ENCODE measurements around the gene INO80E.
"Not testable (repeated sequence)": the region's sequence is repeated elsewhere in the genome, so short reads cannot be mapped to it uniquely, and the experiment has no call there.

The INO80E gene, protein sequence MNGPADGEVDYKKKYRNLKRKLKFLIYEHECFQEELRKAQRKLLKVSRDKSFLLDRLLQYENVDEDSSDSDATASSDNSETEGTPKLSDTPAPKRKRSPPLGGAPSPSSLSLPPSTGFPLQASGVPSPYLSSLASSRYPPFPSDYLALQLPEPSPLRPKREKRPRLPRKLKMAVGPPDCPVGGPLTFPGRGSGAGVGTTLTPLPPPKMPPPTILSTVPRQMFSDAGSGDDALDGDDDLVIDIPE

DNA sequence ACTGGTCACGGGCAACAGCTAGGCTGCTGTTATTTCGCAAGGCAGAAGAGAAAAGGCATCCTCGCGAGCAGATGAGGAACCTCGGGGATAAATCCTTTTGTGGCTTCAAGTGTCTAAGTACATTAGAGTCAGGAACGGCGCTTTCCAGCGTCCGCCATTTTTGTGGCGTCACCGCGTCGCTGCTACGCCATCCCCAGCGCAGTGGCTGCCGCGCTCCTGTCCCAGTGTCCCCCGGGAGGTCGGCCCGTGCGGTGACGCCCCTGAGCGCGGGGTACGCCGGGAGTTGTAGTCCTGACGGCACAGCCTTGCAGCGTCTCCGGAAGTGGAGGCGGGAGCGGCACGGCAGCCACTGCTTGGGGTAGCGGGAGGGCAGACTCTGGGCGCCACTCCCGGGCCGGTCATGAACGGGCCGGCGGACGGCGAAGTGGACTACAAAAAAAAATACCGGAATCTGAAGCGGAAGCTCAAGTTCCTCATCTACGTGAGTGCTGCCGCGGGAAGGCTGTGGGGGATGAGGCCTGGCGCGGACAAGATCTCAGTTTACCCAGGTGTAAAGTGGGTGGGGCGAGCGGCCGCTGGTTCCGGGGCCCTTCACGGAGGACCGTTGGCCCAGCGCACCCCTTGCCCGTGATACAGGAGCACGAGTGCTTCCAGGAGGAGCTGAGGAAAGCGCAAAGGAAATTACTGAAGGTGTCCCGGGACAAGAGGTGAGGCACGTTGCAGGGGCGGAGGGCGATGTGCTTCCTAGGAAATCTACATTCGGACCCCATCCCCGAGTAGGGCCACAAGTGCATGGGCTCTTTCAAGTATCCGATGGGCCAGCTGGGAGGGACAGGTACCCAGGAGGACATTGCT lies at the start of gene INO80E:
INO80E (plus strand) TSS at position 331 of the 855 bp plus-strand sequence; CDS start at position 401, 70 bp downstream.
- DNase-seq = peak; percentile 100

DNA sequence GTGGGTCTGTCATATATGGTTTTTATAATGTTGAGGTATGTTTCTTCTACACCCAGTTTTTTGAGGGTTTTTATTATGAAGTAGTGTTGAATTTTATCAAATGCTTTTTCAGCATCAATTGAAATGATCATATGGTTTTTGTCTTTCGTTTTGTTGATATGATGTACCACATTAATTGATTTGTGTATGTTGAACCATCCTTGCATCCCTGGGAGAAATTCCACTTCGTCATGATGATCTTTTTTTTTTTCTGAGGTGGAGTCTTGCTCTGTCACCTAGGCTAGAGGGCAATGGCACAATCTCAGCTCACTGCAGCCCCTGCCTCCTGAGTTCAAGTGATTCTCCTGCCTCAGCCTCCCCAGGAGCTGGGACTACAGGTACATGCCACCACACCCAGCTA lies 48.1 kb upstream of the INO80E start:
- DNase-seq = no peak

DNA sequence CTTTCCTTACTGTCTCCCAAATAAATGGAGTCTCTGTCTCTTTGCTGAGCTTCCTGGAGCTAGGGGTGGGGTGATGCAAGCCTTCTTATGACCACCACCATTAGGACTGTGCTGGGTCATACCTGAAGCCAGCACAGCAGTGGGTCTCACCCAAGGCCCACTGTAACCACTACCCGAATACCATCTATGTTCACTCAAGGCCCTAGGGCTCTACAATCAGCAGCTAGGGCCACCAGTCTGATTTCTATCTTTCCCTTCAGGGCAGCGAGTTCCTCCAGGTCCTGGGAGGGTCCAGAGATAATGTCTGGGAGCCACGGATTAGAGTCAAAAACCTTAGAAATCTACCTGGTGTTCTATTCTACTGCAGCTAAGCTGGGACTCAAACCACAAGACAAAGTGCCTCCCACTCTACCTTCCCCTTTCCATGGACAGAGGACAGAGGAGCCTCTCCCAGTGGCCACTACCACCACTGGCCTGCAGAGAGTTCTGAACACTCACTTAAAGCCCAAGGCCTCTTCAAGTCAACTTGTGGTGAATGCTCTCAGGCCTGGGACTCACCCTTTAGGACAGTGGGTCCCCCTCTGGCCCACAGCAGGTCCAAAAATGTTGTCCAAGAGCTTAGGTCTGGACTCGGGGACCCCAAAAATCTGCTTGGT lies 45.1 kb upstream of the INO80E start:
- no peak for DNase-seq

DNA sequence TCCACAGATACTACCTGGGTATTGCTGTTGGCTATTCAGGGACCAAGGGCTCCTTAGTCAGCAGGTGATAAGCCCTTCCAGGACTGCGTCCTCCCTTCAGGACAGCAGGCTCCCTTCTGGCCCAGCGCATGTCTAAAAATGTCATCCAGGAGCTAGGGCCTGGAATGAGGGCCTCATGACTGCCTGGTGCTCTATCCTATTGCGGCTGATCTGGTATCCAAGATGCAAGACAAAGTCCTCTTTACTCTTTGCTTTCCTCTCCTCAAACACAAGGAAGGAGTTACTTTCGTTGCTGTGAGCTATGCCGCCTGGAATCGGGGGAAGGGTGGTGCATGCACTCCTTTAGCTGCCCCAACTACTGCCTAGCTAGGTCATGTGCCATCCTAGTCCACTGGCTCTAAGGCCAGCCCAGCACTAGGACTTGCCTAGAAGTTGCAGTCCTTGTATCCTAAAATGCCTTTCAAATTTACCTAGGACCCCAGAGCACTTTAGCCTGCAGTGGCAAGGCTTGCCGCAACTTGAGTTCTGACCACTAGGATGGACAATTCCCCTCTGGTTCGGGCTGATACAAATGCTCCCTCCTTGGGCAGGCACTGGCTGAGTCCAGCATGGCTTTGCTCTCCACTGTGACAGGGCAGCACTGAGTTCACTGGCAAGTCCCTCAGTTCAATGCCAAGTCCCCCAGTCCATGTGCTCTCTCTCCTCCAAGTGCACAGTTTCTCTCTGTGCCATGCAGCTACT lies 44.2 kb upstream of the INO80E start:
- DNase-seq = no peak

DNA sequence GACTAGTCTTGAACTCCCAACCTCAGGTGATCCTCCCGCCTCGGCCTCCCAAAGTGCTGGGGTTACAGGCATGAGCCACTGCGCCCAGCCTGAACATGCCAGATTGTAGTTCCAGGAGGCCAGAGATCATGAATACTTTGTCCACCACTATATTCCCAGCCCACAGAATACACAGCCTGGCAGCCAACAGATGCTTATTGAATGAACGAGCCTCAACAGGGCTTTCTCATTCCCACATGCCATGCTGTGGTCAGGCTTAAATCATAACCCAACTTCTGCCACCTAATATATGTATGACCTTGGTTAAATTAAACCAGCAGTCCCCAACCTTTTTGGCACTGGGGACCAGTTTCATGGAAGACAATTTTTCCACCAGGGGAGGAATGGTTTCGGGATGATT lies 37.3 kb upstream of the INO80E start:
- no peak for DNase-seq

DNA sequence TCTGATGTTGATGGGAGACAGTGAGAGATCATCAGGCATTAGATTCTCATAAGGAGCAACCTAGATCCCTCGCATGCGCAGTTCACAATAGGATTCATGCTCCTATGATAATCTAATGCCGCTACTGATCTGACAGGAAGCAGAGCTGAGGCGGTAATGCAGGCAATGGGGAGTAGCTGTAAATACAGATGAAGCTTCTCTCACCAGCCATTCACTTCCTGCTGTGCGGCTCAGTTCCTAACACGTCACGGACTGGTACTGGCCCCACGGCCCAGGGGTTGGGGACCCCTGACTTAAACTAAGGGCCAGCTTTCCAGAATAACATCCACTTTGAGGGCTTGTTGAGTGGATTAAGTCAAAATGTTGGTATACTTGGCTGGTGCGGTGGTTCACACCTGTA lies 36.7 kb upstream of the INO80E start:
- no peak for DNase-seq

DNA sequence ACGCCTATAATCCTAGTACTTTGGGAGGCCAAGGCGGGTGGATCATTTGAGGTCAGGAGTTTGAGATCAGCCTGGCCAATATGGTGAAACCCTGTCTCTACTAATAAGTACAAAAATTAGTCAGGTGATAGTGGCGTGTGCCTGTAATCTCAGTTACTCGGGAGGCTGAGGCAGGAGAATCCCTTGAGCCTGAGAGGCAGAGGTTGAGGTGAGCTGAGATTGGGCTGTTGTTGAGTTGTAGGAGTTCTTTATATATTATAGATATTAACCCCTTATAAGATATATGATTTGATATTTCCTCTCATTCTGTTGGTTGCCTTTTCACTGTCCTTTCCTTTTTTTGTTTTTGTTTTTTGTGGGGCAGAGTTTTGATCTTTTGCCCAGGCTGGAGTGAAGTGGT lies 36.2 kb upstream of the INO80E start:
- DNase-seq = not testable (repeated sequence)

DNA sequence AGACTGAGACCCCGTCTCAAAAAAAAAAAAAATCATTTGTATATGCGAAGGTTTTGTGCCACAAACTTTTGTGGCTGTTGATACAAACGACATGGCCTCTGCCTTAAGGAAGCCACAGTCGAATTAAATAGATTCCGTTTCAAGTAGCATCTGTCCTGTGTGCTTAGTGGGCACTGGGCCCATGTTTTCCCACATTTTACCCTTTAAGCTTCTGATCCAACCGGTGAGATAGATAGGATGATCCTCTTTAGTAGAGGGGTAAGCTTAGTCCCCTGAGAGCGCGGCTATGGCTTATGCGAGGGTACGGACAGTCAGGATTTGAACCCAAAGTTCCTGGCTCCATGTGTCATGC lies 34.9 kb upstream of the INO80E start:
- no peak for DNase-seq

DNA sequence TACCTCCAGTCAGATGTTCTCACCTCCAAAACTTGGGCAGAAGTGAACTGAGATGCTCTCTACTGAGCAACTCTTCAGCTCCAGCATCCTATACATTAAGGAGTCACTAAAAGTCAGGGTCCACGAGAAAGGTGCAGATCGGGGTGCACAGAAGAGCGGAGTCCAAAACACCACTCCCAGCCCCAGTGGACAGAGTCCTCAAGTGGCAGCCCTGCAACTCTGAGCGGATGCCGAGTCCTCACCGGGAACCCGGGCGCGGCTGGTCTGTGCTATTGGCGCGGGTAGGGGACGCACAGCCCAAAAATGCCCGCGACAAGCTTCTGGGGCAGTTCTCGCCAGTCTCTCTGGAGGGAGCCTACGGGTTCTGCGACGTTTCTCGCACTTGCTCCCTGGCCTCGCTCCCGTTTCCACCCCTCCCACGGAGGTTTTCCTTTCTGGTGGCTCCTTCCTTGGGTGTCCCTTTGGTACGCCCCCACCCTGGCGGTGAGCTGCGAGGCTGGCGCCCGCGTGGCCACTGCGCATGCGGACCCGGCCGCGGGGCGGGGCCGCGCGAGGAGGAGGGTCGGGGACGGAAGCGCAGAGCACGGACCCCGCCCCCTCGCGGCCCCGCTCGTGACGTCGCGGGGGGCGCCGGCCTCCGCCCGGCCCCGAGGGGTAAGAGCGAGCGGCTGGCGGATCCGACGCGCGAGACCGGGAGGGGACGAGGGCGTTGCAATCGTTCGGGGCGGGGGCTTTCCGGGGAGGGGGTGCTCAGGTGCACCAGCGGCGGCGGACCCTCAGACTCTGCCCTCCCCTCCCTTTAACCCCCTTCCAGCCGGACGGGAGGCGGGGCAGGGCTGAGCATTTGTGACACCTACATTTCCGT lies 34.3 kb upstream of the INO80E start, which contains the start of gene TMEM219:
TMEM219 (plus strand) TSS at position 601 of the 865 bp plus-strand sequence. CDS start 1,065 bp downstream, outside the sequence.
- peak; percentile 95 for DNase-seq

DNA sequence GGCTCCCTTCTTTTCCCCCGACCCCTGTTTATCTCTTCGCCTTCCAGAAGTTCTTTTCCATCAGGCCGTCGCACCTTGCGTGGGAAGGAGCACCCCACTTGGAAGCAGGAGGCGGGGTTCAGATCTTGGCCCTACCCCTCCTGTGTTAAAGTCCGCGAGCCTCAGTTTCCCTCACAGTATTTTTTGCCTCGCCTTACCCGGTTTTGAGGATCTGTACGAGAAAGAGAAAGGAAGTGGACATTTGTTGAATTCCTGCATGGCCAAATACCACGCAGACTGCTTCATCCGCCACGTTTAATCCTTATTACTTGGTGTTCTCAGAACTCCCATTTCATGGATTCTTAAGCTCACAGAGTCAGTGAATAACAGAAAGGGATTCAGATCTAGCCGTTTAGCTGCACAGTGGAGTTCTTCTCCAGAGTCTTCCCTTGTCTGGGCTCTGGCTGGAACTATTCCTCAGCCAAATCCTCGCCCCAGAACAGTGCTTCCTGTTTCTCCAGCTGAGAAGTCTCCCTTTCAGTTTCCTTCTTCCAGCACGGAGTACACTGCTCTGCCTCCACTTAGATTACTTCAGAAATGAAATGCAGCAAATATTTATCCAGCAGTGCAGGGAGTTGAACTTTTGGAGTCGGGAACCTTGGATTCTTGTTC lies 33.6 kb upstream of the INO80E start:
- no peak for DNase-seq

DNA sequence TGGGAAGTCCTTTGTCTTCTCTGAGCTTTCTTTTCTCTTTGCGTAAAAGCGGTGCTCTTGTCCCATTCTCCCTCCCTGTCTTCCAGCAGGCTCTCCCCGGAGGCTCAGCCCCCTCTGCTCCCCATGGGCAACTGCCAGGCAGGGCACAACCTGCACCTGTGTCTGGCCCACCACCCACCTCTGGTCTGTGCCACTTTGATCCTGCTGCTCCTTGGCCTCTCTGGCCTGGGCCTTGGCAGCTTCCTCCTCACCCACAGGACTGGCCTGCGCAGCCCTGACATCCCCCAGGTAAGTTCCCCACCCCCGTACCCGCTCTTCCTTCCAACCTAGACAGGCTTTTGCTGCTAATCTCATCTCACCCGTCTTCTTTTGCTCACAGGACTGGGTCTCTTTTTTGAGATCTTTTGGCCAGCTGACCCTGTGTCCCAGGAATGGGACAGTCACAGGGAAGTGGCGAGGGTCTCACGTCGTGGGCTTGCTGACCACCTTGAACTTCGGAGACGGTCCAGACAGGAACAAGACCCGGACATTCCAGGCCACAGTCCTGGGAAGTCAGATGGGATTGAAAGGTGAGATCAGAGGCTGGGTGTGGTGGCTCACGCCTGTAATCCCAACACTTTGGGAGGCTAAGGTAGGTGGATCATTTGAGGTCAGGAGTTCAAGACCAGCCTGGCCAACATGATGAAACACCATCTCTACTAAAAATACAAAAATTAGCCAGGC lies 32.9 kb upstream of the INO80E start:
- DNase-seq = no peak

DNA sequence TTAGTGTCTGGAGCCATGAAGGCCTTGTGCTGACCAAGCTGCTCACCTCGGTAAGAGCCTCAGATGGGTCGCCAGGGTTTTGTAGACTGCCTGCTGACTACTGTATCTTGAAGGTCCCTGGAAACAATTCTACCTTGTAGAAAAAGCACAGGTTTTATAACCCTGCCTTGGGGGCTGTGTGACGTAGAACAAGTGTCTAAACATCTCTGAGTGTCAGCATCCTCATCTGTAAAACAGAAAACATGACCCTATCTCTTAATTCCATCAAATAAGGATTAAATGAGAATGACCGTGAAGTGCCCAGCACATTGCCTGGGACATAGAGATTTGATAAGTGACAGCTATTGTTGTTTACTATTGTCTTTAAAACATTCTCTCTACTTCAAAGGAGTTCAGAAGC lies 27.8 kb upstream of the INO80E start:
- DNase-seq = no peak

DNA sequence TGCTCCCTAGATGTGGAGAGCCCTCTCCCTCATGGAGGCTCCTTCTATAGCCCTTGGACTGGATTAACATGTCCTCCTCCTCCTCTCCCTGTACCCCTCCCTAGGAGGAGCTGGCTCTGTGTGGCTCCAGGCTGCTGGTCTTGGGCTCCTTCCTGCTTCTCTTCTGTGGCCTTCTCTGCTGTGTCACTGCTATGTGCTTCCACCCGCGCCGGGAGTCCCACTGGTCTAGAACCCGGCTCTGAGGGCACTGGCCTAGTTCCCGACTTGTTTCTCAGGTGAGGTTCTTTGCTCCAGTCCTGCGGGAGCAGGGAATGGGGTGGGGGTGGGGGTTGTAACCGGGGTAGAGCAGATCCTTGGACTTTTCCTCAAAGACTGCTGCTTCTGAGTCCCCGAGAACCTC lies 24.7 kb upstream of the INO80E start:
- DNase-seq = no peak

DNA sequence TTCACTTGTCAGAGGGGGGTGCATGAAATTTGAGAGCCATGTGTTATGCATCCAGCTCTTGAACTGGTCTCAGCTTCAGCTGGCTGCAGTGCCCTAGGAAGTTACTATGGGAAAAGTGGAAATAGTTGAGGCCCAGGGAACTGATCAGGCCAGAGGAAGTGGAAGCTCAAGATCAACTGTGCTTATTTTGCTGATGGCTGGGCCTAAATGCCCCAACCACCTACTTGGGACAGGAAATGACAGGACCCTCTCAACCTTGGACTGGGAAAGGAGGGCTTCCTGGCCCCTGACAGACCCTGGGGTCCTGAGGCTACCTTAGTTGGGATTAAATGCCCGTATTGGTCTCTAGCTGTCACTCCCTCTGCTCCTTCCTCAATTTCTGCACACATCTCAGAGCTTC lies 23.5 kb upstream of the INO80E start:
- DNase-seq = no peak

DNA sequence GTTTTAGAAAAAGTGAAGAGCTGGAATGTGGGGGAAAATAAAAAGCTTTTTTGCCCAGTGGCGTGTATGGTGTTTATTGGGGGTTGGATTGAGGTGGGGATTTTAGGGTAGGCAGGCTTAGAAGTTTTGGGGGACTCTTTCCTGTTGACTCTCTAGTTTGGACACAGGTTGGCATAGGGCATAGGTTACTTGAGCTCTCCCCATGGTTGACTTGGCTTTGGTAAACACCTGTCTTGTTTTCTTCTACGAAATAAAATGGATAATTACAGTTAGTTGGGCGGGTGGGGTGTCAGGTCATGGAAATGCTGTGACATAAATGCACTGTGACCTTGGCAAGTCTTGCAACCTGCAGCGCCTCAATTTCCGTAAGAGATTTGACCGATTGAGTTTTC lies 23.1 kb upstream of the INO80E start:
- no peak for DNase-seq

DNA sequence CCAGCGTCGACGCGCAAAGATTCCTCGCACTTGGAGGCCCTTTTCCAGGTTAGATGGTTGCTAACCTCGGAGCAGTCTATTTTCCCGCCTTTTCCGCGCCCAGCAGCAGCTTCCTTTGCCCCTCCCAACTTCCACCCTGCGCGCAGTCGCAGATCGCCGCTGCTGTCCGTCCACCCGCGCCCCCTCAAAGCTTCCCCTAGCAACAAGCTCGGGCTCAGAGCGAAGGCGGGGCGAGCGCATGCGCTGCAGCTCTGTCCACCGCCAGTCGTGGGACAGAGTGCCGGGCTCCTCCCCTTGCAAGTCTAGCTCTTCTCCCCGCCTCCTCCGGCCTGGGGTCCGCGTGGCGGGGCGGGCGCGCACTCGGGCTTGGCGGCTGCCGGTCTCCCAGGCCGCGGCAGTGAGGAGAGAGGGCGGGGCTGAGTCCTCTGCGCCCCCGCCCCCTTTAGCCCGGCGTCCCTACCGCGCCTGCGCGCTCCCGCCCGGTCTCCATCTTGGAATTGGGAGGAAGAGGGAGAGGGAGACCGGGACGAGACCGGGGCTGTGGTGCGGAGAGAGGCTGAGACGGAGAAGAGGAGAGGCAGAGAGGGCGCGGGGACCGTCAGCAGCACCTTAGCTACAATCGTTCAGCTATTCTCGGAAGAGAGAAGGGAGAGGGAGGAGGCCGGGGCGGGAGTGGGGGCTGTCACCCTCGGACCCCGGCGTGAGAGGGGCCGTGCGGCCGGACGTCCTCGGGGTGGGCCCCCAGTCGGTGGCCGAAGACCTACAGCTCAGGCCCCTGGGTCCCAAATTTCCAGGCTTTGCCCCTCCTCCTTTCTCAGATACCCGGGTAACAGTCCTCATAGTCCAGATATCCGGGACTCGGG lies 22.4 kb upstream of the INO80E start, which contains the start of gene TAOK2:
TAOK2 (plus strand) TSS at position 485 of the 863 bp plus-strand sequence. CDS start 3,905 bp downstream, outside the sequence.
- DNase-seq = peak; percentile 99

DNA sequence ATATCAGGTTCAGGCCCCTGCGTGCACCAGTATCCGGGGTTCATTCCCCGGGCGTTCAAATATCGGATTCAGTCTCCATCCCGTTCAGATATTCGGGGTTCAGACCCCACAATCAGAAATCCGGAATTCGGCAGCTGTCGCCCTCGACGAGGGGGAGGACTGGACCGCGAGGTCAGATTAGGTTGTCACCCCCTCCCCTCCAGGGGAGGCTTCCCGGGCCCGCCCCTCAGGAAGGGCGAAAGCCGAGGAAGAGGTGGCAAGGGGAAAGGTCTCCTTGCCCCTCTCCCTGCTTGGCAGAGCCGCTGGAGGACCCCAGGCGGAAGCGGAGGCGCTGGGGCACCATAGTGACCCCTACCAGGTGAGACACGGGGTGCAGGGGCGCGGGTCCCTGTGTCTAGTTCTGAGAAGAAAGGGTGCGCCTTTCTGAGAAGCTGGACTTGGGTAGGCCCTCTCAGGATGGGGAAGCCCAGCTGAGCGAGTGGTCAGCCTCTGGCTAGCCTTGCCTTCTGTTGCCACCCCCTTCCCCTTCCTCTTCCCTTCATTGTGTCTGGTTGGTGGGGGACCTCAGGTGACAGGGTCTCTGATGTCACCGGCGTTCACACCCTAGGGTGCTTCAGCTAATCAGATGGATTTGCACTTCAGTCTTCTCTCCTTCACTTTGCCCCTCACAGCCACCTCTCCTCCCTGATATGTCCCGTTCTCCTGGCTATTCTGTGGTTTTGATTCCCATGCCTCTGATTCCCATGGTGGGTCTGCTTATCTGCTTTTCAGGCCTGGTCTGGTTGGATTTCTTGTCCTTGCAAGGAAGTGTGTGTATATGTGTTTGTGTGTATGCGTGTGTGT lies 21.5 kb upstream of the INO80E start:
- peak; percentile 29 for DNase-seq

DNA sequence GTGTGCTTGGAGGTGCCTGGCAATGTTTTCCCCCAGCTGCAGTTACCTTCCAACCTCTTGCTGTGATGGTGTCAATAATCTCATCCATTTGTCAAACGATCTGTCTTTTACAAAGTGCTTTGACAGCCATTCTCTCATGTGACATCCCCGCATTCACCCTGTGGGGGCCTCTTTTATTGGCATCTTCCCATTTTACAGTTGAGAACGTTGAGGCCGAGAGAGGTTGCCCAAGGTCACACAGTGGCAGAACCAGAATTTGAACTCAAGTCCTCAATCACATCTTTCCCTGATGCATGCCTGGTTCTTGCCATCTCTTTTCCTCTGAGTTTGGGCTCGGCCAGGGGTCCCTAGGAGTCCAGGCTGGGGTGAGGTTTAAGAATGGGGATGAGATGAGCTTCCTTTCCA lies 20.9 kb upstream of the INO80E start:
- DNase-seq = no peak
